SU-DHL-6 (cell line): ENCODE measurements around the gene COL6A3.

Experiments used
- H2AFZ ChIP-seq: fragments of 200-600 bp; sonication (generic); 2 replicates; pipeline ENCODE4 v1.6.1; 2014; ENCODE audit warnings: low read depth, mild to moderate bottlenecking, moderate library complexity, mixed read lengths, antibody characterized with exemption, low read length; ENCODE audit not compliant: severe bottlenecking
- H3F3A ChIP-seq: fragments of 200-600 bp; shearing (Covaris generic); 2 replicates; pipeline ENCODE4 v1.6.0; 2016; ENCODE audit warnings: antibody characterized with exemption, mild to moderate bottlenecking; ENCODE audit not compliant: insufficient read depth
- H3K27ac ChIP-seq: fragments of 200-600 bp; sonication (generic); 2 replicates; pipeline ENCODE4 v1.5.1; 2016; ENCODE audit warnings: low read depth, mild to moderate bottlenecking, low read length, moderate library complexity, mixed read lengths
- H3K27me3 ChIP-seq: fragments of 200-600 bp; sonication (generic), shearing (Covaris generic); 2 replicates; pipeline ENCODE4 v1.6.0; 2014; ENCODE audit warnings: mild to moderate bottlenecking, low read length
- H3K36me3 ChIP-seq: fragments of 200-600 bp; sonication (generic); 2 replicates; pipeline ENCODE4 v1.6.1; 2014; ENCODE audit warnings: mild to moderate bottlenecking, low read length, mixed read lengths
- H3K4me2 ChIP-seq: fragments of 300-600, 200-600 bp; shearing (Covaris generic), sonication (generic); 2 replicates; pipeline ENCODE4 v1.6.0; 2014; ENCODE audit warnings: low read length, low read depth, mild to moderate bottlenecking; ENCODE audit not compliant: poor library complexity, severe bottlenecking
- H3K4me3 ChIP-seq: fragments of 200-600 bp; sonication (generic); 2 replicates; pipeline ENCODE4 v1.5.1; 2014; ENCODE audit warnings: antibody characterized with exemption, low read length, mild to moderate bottlenecking, mixed read lengths; ENCODE audit not compliant: insufficient read depth, poor library complexity, severe bottlenecking
- H3K79me2 ChIP-seq: fragments of 200-600 bp; sonication (generic); 2 replicates; pipeline ENCODE4 v1.6.1; 2014; ENCODE audit warnings: mild to moderate bottlenecking, low read length, moderate library complexity; ENCODE audit not compliant: insufficient read depth
- H3K9ac ChIP-seq: fragments of 200-600 bp; sonication (generic); 2 replicates; pipeline ENCODE4 v1.7.0; 2014; ENCODE audit warnings: mild to moderate bottlenecking, low read length
- H3K9me2 ChIP-seq: fragments of 200-600 bp; sonication (generic); replicated peaks from 2 replicates; pipeline ENCODE4 v1.6.1; 2014; ENCODE audit warnings: low read length; ENCODE audit not compliant: insufficient read depth
- H3K9me3 ChIP-seq: fragments of 200-600 bp; sonication (generic); 2 replicates; pipeline ENCODE4 v1.6.1; 2014; ENCODE audit warnings: low read length, mixed read lengths; ENCODE audit not compliant: insufficient read depth
- H4K20me1 ChIP-seq: fragments of 200-600 bp; sonication (generic); 2 replicates; pipeline ENCODE4 v1.6.1; 2014; ENCODE audit warnings: low read depth, mild to moderate bottlenecking, antibody characterized with exemption, low read length, moderate library complexity, mixed read lengths
- EZH2phosphoT487 ChIP-seq: fragments of 200-600 bp; sonication (generic), shearing (Covaris generic); conservative IDR thresholded peaks from 2 replicates; pipeline ENCODE4 v1.6.1; 2018; ENCODE audit warnings: mild to moderate bottlenecking, antibody characterized with exemption, low read length, moderate library complexity, mixed read lengths
- TF ChIP-seq, protein P1 (sequence below): fragments of 200-600 bp; sonication (generic); IDR thresholded peaks from one replicate; pipeline ENCODE4 v1.5.1; 2017; ENCODE audit warnings: antibody characterized with exemption, mild to moderate bottlenecking, low read length, moderate library complexity; ENCODE audit not compliant: insufficient read depth, poor library complexity, severe bottlenecking

COL6A3 gene

DNA sequence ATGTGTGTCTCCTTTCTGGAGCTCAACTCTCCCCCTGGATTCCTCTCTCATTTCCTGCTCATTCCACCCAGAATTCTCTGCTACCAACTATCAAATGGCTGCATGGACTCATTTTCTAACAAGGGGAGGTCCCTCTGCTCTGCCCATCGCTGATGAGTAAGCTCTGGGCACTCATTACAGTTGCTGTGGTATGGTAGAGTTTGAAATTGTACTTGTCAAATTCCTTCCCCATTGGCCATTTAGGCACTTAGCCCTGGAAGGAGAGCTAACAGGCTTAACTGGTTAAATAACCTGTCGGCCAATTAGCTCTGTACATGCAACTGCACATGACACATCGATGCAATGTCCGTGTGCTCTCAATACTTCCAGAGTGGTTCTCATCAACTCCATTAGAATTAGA, 20.4 kb downstream of the COL6A3 start:
- Histone ChIP-seq H3K27ac (no peak overlapping the region), H3K4me2 (no peak overlapping the region), H3K9me2 (no peaks in the 10 kb centered on the region), H4K20me1 (no peaks in the 10 kb centered on the region), H3K9me3 (no peaks in the 10 kb centered on the region), H2AFZ (no peak overlapping the region), H3K36me3 (no peaks in the 10 kb centered on the region), H3K79me2 (no peaks in the 10 kb centered on the region), H3K4me3 (no peak overlapping the region), H3F3A (no peaks in the 10 kb centered on the region), H3K27me3 (no peaks in the 10 kb centered on the region), H3K9ac (no peak overlapping the region)
- TF ChIP-seq, protein P1, sequence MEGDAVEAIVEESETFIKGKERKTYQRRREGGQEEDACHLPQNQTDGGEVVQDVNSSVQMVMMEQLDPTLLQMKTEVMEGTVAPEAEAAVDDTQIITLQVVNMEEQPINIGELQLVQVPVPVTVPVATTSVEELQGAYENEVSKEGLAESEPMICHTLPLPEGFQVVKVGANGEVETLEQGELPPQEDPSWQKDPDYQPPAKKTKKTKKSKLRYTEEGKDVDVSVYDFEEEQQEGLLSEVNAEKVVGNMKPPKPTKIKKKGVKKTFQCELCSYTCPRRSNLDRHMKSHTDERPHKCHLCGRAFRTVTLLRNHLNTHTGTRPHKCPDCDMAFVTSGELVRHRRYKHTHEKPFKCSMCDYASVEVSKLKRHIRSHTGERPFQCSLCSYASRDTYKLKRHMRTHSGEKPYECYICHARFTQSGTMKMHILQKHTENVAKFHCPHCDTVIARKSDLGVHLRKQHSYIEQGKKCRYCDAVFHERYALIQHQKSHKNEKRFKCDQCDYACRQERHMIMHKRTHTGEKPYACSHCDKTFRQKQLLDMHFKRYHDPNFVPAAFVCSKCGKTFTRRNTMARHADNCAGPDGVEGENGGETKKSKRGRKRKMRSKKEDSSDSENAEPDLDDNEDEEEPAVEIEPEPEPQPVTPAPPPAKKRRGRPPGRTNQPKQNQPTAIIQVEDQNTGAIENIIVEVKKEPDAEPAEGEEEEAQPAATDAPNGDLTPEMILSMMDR, result no peak
- no peak for TF ChIP-seq EZH2phosphoT487

DNA sequence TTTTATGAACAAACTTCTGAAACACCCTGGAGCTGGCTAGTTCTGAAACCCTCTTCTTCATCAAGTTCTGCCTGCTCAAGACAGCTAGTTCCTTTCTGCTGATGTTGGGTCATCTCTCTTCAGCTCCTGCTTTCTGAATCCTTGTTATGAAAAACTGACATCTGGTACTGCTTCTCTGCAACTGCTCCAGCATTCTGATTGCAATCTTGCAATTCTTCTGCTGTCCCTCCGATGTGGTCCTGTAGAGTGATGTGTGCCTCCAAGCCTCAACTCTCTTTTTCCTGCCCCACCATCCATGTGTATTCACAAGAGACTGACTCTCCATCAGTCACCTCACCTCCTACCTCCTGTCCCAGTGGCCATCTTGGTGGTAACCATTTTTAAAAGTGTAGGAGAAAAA, 21.8 kb downstream of the COL6A3 start:
- no peaks in the 10 kb centered on the region for H3F3A ChIP-seq
- H3K4me3 ChIP-seq, result no peak overlapping the region
- H3K9me2 ChIP-seq, result no peaks in the 10 kb centered on the region
- H3K9me3 ChIP-seq, result no peaks in the 10 kb centered on the region
- no peaks in the 10 kb centered on the region for H3K79me2 ChIP-seq
- H3K27ac ChIP-seq, result no peak overlapping the region
- H3K9ac ChIP-seq, result no peak overlapping the region
- no peak overlapping the region for H3K4me2 ChIP-seq
- no peaks in the 10 kb centered on the region for H3K36me3 ChIP-seq
- TF ChIP-seq, protein P1, result no peak
- TF ChIP-seq EZH2phosphoT487, result no peak
- H3K27me3 ChIP-seq, result no peaks in the 10 kb centered on the region
- no peak overlapping the region for H2AFZ ChIP-seq
- H4K20me1 ChIP-seq, result no peaks in the 10 kb centered on the region

DNA sequence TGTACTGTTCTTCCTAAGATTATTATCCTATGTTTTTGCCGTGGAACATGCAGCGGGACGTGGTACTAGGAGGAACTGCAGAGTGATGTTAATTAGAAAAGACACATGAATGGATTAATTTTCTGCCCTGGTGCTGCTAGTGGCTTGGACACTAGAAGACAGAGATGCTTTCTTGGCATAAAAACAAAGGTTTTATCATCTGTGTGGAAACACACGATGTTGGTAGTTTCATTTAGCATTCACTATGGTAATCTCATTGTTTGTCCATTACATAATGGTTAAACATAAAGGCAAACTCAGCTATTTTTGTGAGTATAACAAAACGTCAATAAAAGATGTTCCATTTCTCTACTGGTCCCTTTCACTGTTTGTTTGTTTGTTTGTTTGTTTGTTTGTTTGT, 22.8 kb downstream of the COL6A3 start:
- Histone ChIP-seq H3K27ac (no peak overlapping the region), H4K20me1 (no peaks in the 10 kb centered on the region), H3K9ac (no peak overlapping the region), H3K9me2 (no peaks in the 10 kb centered on the region), H3K27me3 (no peaks in the 10 kb centered on the region), H3K4me3 (no peak overlapping the region), H3K9me3 (no peaks in the 10 kb centered on the region), H3K4me2 (no peak overlapping the region), H3K36me3 (no peaks in the 10 kb centered on the region), H2AFZ (no peak overlapping the region), H3K79me2 (no peaks in the 10 kb centered on the region), H3F3A (no peaks in the 10 kb centered on the region)
- TF ChIP-seq, protein P1, result no peak
- no peak for TF ChIP-seq EZH2phosphoT487
